HG02938 (cell line): ENCODE data around the gene CLASP1.
"Not testable (repeated sequence)": the region's sequence is repeated elsewhere in the genome, so short reads cannot be mapped to it uniquely, and the experiment has no call there.

Experiments
- ATAC-seq: cut with Tn5 transposase; IDR thresholded peaks from one replicate; pipeline ENCODE4 v1.9.1; 2021; ENCODE audit warnings: mild to moderate bottlenecking, moderate library complexity; ENCODE audit not compliant: unreplicated experiment

CLASP1 gene

GRCh38 chr2:121359716-121360565, 289.3 kb downstream of the CLASP1 start:
- ATAC-seq: no peak

DNA sequence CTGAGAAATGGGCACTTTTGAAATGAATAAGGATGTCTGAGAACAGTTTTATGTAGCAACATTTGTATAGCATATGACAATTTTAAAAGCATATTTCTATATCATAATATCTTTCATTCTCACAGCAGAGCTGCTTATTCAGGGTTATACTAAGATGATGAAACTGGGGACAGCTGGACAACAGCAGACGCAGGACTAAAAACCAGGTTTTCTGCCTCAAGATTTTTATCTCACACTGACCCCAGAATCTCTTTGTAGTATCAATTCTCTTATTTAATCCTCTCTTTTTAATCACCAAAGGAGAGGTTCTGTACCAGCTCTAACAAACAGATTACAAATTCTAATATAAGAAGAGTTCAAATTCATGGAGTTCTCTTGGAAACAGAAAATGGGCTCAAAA, 290.1 kb downstream of the CLASP1 start:
- ATAC-seq: no peak

GRCh38 chr2:121358291-121358690, 291.0 kb downstream of the CLASP1 start:
- ATAC-seq: no peak

DNA sequence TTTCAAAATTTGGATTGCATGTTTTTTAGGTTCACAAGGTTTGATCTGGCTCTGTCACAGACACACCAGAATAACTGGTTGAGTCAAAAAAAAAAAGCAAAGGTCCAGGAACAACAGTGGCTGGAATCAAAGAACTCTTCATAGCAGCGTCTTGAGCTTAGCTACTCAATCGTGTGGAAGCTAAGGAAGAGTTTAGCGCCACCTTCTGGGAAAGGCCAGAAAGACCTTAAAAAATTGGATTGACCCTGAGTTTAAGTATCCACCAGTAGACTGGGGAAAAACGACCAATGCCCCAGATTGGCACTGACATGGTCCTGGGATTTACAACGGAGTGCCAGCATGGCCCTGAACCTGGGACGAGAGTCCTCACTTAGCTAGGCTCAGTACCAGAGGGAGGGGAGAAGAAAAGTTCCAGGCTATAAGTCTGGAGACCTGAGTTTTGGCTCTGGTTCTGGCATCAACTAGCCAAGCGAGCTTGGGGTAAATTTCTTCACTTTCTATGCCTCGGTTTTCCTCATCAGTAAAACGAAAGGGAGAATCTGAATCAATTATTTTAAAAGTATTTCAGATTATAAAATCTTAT, 293.1 kb downstream of the CLASP1 start:
- ATAC-seq: no peak

- no peak for ATAC-seq
Measured at GRCh38 chr2:121355488-121355887, 293.8 kb downstream of the CLASP1 start.

DNA sequence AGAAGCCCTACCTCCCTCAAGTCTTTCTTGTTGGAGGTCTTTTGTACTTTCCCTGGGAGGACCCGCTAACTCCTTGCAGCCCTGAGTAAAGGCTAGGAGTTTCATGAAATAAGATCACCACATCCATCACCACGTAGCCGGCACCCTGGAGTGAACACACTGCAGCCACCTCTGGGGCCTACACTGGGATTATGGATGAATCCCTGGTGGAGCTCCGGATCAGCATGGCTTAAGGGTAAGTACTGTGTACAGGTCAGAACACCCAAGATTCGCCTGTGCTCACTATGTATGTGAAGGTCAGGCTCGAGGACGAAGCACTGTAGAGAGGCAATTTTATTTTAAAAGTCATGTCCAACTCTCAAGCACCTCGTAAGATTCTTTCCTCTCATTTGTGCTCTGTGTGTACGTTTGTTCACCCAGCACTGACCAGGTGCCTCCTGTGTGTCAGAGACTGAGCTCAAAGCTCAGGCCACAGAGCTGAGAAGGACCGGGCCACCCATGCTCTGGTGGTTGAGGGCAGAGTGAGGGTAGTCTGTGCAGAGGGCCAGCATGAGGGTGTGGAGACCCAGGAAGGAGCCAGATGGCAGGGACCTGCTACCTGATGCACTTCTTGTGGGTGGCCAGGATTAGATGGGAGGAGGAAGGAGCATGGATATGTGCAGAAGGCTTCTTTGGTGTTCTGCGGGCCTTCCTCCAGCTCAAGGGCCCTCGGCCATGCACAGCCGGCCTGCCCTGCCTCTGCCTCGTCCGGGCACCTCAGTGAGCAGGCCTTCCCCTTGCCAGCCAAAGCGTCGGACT, 297.5 kb downstream of the CLASP1 start:
- no peak for ATAC-seq

DNA sequence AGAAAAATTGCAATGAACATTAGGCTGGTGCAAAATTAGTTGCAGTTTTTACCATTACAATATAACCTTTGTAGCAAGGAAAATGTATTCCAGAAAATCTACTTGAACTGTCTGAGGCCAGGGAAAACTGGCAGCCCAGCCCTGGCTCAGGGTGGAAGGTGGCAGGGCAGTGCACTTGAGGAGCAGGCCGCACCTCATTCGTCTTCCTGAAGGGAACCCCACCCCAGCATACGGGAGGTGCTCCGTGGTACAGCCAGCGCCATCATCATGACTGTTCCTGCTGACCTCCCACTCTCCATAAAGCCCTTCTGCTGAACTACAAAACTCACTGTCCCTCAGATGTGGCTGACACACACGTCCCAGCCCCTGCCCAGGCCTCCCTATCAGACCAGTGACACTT, 298.4 kb downstream of the CLASP1 start:
- no peak for ATAC-seq

- ATAC-seq: no peak
Measured at GRCh38 chr2:121350402-121350775, 298.9 kb downstream of the CLASP1 start.

- no peak for ATAC-seq
Measured at GRCh38 chr2:121349721-121350401, 299.4 kb downstream of the CLASP1 start.

DNA sequence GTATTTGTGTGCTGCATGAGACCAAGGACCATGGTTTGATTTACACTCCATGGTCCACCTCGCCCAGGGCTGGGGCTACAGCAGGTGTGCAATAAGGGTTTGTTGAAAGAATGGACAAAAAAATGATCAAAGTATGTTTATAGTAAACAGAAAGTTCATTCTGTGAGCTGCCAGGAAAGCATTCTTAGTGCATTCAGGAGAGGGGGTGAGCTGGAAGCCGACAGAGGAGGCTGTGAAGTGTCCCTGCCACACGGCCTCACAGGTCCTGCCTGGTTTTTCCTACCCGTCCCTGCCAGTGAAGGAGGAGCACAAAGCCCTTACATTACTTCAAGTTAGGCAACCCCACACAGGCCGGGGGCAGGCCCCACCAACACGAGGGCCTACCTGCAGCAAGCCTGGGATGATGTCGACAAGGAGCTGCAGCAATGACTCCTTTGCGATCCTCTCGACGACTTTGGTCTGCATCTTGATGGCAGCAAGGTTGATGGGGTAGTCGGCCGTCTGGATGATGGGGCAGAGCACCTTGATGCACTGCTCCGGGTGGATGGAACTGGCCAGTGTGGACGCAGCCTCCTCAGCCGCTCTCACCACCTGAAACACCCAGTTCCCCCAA, 301.0 kb downstream of the CLASP1 start:
- no peak for ATAC-seq

DNA sequence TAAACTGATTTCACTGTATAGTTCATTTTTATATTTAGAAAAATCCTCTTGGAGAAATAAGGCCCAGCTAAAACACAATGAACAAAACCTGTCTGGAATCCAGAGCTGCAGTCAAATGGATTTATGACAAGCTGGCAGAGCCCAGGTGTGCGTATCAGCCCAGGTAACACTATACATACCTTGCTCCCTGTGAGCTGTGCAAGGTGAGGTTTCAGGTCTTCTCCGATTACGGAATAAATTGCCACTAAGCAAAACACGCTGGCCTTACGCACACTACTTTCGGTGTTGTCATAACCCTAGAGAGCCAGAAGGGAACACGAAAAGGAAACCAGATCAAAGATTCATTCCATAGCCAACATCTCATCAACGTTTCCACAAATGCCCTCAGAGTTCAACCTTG, 302.4 kb downstream of the CLASP1 start:
- no peak for ATAC-seq

DNA sequence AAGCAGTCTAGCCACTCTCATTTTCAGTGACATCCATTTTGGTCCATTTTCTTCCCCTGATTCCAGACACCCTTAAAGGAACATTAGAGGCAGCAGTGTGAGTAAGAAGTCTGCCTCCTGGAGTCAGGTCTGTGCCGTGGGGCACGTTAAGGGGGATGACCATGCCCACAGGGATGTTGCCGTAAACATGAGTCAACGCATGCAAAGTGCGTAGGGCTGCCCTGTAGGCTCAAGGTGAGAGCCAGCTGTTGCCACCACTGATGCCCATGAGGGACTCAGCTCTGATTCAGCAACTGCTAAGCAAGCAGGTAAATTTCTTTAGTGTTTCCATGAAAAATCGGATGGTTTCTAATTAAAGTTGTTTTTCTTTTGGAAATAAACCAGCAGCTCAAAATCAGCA, 302.9 kb downstream of the CLASP1 start:
- ATAC-seq: no peak

GRCh38 chr2:121345887-121346286, 303.4 kb downstream of the CLASP1 start:
- no peak for ATAC-seq

DNA sequence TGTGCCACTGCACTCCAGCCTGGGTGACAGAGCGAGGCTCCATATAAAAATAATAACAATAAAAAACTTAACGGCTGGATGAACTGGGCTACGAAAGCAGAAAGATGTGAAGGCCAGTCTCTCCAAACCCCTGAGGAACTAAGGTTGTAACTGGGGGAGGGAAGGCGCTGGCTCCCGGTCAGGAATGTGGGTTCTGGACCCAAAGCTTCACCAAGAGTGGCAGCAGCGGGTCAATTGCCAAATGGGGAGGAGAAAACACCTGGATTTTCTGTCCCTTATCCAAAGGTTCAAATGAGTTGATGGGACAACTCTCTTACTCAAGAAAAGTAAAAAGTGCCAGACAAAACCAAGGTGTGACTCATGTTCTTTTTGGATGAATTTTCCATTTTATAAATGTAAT, 304.2 kb downstream of the CLASP1 start:
- no peak for ATAC-seq

DNA sequence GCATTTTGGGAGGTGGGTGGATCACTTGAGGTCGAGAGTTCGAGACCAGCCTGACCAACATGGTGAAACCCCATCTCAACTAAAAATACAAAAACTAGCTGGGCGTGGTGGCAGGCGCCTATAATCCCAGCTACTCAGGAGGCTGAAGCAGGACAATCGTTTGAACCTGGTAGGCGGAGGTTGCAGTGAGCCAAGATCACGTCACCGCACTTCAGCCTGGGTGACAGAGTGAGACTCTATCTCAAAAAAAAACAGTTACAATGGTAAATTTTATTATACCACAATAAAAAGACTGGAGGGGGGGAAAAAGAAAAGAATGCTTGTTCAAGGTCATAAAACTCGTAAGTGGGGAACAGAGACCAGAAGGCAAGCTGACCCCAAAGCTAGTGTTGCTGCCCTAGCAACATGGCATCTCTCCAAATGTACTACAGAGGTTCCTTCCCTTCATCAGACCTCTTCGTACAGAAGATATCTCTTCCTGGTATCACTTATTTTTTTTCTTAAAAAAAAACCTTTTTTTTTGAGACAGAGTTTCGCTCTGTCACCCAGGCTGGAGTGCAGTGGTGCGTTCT, 305.3 kb downstream of the CLASP1 start:
- ATAC-seq: not testable (repeated sequence)

- ATAC-seq: no peak
Measured at GRCh38 chr2:121343191-121343590, 306.1 kb downstream of the CLASP1 start.

DNA sequence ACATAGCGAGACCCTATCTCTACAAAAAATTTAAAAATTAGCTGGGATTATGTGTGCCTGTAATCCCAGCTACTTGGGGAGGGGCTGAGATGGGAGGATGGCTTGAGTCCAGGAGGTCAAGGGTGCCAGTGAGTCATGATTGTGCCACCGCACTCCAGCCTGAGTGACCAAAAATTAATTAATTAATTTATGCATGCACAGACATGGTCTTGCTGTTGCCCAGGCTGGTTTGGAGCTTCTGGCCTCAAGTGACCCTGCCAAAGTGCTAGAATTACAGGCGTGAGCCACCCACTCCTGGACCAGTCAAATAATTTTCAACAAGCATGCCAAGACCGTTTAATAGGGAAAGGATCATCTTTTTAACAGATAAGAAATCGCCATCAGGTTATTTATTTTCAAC, 306.5 kb downstream of the CLASP1 start:
- no peak for ATAC-seq

DNA sequence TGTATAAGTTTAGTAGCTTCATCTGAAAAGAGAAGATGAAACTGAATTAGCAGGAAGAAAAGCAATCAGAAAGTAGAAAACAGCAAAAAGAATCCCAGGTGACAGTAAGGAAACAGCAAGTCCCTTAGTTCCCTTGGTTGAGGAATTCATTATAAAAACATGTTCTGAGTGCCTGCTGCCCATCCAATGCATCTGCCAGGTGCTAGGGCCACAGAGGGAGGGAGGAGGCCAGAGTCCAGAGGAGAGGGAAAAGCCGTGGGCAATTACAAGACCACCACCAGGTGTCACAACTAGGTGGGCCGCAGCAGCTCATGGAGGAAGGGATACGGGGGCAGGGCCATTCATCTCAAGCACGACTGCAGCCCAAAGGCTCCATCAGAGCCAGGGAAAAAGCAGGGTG, 308.3 kb downstream of the CLASP1 start:
- no peak for ATAC-seq

- no peak for ATAC-seq
Measured at GRCh38 chr2:121338281-121338680, 311.0 kb downstream of the CLASP1 start.

DNA sequence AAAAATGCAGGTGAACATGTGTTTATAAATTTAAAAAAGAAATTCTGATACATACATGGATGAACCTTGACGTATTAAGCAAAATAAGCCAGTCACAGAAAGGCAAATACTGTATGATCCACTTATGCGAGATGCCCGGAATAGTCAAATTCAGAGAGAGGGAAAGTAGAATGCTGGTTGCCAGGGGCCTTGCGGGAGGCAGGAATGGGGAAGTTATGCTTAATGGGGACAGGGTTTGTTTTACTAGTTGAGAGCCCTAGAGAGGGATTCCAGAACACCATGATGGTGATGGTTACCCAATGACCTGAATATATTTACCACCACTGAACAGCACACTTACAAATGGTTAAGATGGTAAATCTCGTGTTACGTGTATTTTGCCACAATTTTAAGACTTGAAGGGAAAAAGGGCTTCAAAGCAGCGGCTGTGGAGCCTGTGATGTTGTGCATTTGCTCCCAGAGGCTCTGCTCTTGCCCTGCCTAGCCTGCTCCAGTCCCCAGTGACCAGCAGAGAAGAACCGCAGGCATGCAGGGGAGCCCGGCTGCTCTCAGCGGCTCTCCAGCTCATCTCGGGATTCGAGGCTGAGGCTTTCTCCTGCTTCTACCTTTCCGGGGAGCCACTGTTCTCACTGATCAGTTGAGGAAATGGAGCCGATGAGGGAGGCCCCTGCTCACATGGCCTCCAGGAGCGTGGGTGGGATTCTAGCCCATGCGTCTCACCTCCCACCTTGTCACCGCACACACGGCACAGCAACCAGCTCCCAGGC, 312.6 kb downstream of the CLASP1 start:
- ATAC-seq: no peak
